Gastroesophageal sphincter (tissue), 3 donors: ENCODE measurements around the gene EMILIN1.

Experiments used
- EP300 ChIP-seq: sonication (generic); formaldehyde crosslinking; IDR thresholded peaks from one replicate; pipeline ENCODE4 v1.6.1; 2017; ENCODE audit warnings: antibody characterized with exemption, mild to moderate bottlenecking
- POLR2A ChIP-seq, 2 donors: fragments of 450-650 bp; IDR thresholded peaks; one replicate each; pipeline ENCODE4 v1.6.1; 2017; ENCODE audit warnings: antibody characterized with exemption in 2 of 2, mild to moderate bottlenecking in 2 of 2, moderate library complexity in 1 of 2
- POLR2AphosphoS5 ChIP-seq: sonication (generic); formaldehyde crosslinking; IDR thresholded peaks from one replicate; pipeline ENCODE4 v1.6.1; 2017; ENCODE audit warnings: antibody characterized with exemption
- TF ChIP-seq, protein P1 (sequence below), 4 experiments: fragments of 200-600 bp in 2 of 4; fragments of 450-650 bp in 2 of 4; sonication (generic) in 1 of 4; IDR thresholded peaks; one replicate each; pipeline ENCODE4 v1.5.1; 2017 to 2019; ENCODE audit warnings: antibody characterized with exemption in 4 of 4, mild to moderate bottlenecking in 2 of 4, moderate library complexity in 2 of 4

DNA sequence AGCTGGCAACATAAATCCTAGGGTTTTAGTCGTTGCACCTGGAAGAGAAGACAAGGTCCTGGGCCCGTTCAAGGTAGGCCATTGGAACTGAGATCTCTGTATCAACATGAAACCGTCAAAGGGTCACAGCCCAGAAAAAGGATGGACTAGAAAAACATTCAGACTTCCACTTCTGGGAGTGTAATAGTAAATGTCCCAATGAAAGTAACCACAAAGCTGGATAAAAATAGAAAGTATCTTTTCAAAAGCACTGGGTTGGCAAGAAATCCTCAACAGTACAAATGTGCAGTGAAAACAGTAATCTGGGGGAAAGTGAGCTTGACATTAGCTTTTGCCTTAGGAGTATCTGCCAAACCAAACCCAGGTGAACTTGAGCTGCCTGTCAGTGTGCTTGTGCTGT is 27.6 kb downstream of the EMILIN1 start:
- no peak for TF ChIP-seq POLR2AphosphoS5
- TF ChIP-seq, protein P1, sequence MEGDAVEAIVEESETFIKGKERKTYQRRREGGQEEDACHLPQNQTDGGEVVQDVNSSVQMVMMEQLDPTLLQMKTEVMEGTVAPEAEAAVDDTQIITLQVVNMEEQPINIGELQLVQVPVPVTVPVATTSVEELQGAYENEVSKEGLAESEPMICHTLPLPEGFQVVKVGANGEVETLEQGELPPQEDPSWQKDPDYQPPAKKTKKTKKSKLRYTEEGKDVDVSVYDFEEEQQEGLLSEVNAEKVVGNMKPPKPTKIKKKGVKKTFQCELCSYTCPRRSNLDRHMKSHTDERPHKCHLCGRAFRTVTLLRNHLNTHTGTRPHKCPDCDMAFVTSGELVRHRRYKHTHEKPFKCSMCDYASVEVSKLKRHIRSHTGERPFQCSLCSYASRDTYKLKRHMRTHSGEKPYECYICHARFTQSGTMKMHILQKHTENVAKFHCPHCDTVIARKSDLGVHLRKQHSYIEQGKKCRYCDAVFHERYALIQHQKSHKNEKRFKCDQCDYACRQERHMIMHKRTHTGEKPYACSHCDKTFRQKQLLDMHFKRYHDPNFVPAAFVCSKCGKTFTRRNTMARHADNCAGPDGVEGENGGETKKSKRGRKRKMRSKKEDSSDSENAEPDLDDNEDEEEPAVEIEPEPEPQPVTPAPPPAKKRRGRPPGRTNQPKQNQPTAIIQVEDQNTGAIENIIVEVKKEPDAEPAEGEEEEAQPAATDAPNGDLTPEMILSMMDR (IDR thresholded peaks at IDR 0.05): no peak
- TF ChIP-seq POLR2A (IDR thresholded peaks at IDR 0.05): no peak
- TF ChIP-seq EP300: no peak
